GM19455 (cell line): Measurements from ENCODE around the gene MEAK7.
A peak's percentile ranks its signal among the peaks of the same experiment; 100 is the strongest.

Source experiments
- ATAC-seq: cut with Tn5 transposase; IDR thresholded peaks from one replicate; pipeline ENCODE4 v1.9.1; 2021; ENCODE audit not compliant: unreplicated experiment

Gene MEAK7

DNA sequence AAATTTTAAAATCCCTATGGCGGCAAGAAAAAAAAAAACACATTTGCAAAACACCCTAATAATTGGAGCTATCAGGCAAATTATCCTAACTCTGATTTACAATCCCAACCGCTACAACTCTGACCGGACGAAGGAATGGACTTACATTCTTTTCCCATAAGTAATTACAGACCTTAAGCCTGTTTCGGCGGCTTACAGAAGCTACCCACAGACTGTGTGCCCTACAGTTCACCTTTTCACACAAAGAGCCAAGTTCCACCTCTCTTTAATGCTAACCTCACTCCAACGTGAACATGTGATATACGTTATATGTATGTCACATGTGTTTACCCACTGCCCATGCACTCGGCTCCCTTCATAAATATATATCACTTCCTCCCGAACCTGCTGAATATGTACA, 8.7 kb upstream of the MEAK7 start:
- no peak for ATAC-seq

DNA sequence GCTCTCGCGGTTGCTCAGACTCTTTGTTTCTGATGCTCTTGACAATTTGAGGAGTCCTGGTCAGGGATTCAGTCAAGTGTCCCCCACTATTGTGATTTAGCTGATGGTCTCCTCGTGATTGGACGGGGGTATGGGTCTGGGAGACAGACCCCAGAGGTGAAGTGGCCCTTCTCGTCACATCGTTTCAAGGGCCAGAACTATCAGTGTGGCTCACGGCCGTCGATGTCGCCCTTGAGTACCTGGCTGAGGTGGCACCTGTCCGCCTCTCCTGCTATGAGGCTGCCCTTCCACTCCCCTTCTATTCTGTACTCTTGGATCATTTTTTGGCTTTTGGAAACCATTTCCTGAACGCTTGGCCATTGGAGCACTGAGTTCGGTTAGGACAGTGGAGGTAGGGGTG, 7.4 kb upstream of the MEAK7 start:
- no peak for ATAC-seq

DNA sequence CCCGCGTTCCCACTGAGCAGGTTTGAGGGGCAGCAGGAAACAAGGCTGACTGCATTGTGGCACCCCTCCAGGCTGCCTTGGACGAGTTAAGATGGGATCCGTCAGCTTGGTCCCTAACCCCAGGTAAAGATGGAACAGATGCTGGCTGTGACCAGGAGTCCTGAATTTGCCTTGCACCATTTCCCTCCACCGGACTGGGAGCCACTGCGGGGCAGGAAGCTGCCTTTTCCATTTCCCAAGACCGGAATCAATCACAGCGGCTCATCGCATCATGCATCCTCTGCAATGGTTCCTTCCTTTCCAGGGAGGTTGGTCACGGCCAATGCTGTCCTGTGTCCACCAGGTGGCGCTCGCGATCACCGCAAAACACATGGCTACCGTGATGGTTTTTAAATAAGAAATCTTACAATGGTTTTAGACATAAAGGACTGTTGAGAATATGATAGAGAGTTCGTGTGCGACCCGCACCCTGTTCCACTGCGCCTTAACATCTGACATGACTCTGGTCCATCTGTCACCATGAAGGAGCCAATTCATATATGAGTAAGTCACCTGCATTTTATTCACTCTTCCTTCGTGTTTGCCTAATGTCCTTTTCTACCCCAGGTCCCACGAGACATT, 6.8 kb upstream of the MEAK7 start:
- peak; percentile 31 for ATAC-seq

DNA sequence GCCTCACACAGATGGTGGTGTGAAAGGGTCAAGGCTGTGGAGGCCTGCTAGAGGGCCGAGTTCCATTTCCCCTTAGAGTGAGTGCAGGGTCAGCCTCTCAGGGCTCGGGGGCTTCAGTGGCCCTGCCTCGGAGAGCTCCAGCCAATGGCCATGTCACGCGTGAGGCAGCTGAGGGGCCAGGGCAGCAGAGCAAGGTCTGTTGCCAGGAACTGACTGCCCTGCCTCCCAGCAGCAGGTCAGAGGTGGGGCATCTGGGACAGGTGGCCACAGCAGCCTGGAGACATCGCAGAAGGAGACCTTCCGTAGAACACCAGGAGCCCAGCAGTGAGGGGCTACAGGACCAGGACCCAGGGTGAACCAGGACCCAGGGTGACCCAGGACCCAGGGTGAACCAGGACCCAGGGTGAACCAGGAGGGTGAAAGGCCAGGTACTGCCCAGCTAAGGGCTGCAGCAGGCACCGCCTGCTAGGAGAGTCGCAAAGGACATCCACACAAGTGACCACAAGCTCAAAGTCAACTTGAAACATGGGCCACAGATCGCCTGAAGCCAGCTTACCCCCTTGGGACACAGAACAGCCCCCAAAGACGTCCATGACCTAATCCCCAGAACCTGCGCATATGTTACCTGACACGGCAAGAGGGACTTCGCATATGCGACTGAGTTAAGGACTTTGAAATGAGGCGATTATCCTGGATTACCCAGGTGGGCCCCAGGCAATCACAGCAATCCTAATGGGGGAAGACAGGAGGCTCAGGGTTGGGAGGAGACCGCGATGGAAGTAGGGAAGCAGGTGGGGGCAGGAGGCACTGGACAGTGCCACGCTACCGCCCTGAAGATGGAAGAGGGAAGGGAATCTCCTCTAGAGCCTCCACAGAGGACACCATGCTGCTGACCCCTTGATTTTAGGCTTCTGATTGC, 4.8 kb upstream of the MEAK7 start:
- no peak for ATAC-seq

DNA sequence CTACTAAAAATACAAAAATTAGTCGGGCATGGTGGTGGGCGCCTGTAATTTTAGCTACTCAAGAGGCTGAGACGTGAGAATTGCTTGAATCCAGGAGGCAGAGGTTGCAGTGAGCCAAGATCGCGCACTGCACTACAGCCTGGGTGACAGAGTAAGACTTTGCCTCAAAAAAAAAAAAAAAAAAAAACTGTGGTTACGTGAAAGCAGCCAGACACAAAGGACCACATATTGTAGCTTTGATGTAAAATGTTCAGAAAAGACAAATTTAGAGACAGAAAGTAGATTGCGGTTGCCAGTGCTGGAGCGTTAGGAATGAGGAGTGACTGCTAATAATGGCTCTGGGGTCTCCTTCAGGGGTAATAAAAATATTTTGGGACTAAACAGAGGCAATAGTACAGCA, 4.0 kb upstream of the MEAK7 start:
- no peak for ATAC-seq

DNA sequence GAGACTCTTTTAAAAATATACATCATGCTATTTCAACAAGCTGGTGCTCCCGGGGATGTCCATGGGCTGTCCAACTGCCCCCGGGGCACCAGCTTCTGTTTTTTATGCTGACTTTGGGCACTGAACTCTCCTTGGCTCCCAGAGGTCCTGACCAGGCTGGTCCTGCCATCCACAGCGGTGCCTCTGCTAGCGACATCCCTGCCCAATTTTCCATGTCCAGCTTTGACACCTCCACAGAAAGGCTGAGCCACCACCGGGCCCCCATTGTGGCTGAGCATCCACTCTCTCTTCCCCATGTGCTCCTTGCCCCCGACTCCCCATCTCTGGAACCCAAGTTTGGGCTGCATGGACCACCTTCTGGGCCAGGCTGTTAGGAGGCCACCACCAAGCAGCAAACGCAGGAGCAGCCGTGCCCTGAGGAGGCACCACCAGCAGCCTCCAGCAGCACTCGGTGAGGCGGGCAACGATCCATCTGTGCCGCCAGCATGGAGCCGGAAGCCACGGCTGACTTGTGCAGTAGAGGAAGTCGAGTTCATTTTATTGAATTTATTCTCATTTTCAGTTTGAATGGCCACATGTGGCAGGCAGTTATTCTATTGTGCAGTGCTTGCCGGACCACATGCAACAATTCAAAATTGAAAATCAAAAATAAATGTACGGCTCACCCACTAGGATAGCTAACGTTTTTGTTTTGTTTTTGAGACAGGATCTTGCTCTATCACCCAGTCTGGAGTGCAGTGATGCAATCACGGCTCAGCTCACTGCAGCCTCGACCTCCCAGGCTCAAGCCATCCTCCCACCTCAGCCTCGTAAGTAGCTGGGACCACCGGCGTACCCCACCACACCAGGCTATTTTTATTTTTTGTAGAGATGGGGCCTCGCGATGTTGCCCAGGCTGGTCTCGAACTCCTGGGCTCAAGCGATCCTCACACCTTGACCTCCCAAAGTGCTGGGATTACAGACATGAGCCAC, 2.8 kb upstream of the MEAK7 start:
- no peak for ATAC-seq

DNA sequence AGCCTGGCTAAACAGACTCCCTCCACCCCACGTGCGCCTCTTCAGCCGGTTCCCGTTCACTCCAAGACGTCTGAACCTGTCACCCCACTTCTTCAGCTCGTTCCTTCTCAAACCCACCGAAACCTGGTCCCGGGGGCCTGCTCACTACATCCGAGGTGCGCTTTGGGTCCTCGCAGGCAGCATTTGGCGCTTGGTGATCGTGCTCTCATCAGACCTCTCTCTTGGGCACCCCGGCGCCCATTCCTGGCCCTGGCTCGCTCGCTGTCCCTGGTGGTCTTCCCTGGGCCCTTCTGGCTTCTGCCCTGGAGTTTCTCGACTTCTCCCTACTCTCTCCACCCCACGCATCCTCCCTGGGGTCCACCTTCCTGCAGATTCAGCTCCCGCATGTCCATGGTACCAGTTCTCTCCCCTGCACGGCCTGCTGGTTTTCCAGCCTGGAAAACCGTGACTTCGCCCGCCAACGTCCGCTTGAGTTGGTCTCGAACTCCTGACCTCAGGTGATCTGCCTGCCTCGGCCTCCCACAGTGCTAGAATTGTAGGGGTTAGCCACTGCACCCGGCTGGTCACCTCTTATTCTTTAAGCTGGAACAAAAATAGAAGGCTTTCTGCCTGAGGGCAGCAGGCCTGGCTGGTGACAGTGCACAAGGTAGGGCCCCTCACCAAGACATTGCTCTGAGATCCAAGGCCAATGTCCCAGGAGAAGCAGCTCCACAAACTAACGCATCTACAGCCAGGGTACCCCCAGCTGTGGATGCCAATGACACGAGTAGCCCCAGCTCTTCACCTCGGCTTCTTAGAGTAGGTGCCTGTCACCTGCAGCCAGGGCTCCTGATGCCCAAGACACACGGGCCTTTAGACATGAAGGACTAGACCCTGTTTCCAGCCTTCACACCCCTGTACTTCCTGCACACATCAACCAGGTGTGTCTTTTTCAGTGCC, 1.1 kb upstream of the MEAK7 start:
- peak; percentile 1 for ATAC-seq

DNA sequence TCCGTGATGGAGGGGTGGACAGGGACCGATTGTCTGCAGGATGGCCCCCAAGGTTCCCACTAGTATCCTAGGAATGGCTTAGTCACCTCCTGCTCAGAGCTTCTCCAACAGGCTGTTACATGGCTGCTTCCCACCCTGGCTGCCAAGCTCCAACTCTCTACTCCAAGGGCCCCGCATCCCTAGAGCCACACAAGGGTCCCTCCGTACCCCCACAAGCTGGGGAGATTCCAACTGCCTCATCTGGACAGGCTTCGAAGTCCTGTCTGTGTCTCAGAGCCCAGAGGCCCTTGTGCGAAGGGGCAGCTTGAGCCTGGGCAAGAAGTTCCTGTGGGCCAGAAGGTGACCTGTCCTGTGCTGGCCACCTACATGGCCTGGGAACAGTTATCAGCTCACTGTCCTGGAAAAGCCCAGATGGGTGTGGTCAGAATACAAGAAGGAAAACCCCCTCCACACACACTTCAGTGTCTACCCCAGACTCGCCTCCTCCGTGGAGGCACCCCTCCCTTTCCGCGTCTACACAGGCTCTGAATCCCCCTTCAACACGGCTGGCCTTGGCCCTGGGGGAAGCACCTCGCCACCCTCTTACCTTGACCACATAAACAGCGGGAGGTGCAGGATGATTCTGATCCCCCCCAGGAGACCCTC, 586 bp downstream of the MEAK7 start:
- ATAC-seq: no peak

DNA sequence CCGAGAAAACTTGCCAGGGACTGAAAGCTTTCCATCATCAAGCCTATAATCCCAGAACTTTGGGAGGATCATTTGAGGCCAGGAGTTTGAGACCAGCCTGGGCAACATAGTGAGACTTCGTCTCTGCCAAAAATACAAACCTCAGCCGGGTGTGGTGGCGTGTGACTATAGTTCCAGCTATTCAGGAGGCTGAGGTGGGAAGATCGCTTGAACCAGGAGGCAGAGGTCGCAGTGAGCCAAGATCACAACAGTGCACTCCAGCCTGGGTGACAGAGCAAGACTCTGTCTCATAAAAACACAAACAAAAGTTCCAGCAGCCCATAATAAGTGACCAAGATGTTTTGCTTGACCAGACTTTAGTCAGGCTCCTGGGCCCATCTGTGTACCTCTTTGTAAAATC, 1.9 kb downstream of the MEAK7 start:
- ATAC-seq: no peak

DNA sequence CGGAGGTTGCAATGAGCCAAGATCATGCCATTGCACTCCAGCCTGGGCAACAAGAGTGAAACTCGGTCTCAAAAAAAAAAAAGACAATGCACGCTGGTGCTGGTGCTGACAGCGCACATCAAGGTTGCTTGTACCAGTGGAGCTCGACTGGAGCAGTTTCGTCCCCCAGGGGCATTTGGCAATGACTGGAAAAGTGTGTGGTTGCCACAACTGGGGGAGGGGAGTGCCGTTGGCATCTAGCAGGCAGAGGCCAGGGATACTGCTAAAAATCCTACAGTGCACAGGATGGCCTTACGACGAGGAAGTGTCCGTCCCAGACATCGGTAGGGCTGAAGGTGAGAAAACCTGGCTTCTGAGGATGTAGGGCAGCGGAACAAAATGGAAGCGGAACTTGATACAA, 2.4 kb downstream of the MEAK7 start:
- ATAC-seq: no peak

DNA sequence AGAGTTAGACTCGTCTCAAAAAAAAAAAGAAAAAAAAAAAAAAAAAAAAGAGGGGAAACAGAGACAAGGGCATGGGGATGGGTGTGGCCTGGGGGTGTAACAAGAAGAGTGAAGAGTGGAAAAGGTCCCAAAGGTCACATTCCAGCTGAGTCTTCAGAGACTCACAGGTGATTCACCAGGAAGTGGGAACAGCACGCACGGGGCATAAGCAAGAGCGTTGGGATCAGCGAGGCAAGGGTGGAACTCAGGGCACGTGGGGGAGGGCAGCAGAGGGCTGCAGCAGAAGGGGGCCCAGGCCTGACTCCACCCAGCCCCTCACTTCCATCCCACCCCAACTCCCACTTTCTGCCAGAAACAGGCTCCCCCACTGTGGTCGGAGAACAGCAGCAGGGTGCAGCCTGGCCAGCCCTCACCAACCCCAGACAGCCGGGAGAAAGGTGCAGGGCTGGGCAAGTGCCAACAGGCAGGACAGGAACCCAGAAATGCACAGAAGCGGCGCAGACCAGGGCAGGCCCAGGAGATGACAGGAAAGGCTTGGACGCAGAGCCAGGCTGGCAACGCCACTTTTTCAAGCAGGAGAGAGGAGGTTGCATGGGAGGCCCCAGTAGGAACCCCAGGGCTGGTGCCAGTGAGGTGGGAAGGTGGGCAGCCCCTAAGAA, 3.3 kb downstream of the MEAK7 start:
- no peak for ATAC-seq

DNA sequence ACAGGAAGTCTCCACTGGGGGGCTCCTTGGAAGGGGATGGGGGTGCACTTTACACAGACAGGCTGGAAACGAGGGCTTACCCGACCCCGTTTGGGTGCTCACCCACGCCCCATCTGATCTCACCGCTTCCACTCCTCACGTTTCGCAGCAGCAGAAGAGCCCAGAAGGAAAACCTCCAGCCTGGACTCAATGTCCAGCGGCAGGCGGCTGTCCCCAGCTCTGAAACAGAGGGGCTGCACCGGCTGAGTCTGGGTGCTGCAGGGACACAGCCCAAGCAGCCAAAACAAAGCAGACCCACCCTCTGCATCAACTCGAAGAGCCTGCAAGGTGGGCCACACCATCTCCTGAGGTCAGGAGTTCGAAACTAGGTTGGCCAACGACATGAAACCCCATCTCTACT, 3.9 kb downstream of the MEAK7 start:
- ATAC-seq: no peak

DNA sequence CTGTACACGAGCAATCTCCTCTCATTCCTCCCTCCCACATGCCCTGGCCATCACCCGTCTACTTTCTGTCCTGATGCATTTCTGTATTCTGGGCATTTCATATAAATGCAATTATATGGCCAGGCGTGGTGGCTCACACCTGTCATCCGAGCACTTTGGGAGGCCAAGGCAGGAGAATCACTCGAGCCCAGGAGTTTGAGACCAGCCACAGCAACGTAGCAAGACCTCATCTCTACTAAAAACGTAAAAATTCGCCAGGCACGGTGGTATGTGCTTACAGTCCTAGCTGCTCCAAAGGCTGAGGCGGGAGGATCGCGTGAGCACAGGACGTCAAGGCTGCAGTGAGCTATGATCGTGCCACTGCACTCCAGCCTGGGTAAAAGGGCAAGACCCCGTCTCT, 4.8 kb downstream of the MEAK7 start:
- ATAC-seq: no peak

DNA sequence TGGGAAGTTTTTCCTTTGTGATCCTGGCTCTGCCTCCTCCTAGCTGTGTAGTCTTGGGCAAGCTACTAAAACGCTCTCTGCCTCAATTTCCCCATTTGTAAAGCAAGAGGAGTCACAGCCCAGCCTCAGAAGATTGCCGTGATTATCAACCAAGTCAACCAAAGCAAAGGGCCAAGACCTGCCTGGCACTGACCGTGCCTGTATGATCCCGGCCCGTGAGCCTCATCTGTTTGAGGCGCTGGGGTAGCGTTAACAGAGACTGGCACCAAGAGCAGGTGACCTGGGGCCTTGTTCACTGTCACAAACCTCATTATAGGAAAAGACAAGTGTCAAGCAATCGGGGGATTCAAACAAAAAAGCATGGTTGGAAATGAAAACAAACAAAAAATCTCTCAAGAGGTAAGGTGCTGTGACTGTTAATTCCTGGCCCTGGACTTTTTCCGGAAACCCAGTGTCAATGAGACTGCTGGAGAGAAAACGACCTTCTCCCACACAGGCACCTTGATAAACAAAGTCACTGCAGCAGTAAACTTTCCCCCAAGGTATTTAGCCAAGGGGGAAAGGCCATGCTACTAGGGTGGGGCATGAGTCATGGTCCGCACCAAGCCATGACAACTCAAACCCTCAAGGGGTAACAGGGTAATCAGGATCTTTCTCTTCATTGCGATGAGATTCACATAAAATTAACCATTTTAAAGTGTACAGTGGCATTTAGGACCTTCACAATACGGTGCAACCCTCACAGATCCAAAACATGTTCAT, 5.4 kb downstream of the MEAK7 start:
- no peak for ATAC-seq

DNA sequence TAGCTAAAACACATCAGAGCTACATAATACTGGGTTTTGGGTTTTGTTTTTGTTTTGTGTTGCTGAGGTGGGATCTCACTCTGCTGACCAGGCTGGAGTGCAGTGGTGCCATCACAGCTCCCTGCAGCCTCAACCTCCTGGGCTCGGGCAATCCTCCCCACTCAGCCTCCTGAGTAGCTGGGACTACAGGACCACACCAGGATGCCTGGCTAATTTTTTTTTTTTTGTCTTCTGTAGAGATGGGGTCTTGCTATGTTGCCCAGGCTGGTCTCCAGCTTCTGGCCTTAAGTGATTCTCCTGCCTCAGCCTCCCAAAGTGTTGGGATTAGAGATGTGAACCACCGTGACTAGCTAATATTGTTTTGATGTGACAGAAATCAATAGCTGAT, 6.2 kb downstream of the MEAK7 start:
- no peak for ATAC-seq

DNA sequence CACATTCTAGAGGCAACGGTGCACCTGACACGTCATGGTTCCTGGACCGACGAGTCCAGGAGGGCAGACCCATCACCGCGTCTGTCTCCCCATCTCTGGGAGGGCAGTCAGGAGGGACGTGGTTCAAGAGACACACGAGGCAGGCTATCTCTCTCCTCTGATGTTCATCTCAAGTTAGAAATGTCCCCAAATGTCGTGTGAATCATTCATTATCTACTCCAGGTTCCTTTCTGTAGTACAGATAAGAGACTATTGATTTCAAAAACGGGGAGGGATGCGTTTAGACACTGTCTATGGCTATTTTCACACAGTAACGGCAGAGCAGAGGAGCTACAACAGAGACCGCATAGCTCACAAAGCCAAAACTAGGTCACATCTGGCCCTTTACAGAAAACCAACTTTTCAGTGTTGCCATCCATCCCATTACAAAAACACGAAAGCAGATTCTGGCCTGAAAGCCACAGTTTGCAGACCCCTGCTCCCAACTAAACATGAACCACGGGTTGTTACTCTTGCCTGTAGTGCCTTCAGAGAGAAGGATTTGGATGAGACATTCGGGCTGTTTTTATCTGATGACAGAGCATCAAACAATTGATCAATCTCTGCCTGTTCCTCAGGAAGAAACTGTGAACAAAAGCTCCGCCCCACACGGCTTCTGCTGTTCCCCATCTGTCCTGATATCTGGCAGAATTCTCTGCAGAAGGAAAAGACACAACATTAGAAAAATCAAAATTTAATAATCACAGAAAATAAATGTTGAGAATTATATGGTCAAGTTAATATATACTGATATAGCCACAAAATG, 6.8 kb downstream of the MEAK7 start:
- ATAC-seq: no peak

DNA sequence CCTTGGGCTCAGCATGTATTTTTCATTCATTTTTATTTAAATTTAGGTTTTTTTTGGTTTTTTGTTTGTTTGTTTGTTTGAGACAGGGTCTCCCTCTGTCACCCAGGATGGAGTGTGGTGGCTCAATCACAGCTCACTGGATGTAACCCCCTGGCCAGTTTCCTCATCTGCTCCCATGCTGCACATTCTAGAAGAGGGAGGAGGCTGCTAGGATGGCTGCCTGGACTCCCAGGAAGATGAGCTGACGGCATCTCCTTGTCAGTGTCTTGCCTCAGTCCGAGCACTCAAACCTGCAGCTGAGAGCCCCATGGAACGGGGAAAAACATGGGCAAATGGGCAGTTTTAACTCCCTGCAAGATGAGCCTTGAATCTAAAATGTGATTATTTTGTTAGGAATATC, 7.5 kb downstream of the MEAK7 start:
- ATAC-seq: no peak

DNA sequence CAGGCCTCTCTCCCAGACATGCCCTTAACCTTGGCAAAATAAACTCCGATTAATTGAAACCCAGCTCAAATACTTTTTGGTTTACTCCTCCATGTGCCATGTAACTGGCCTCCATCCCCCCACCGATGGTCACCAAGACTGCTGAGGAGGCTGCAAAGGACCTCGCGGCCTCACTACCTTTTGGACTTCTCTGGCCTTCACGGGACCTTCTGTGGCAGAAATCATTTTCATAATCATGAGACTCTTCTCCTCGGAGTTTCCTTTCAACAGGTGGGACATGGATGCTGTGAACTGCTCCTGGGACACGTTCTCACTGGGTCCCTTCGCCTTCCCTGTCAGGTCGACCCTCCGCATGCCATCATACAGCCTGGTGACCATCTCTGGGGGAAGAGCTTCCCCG, 9.0 kb downstream of the MEAK7 start:
- ATAC-seq: no peak
